Measurements from ENCODE around the gene MTARC1.

The MTARC1 gene

GRCh38 chr1:220806408-220806807, 19.7 kb downstream of the MTARC1 start:
- no peak for DNase-seq (ENCODE audit: low read depth)

GRCh38 chr1:220807726-220808125, 21.0 kb downstream of the MTARC1 start:
- DNase-seq (ENCODE audit: low read depth) = no peak

- DNase-seq (ENCODE audit: low read depth) = no peak
Observed at GRCh38 chr1:220808345-220809186, 21.9 kb downstream of the MTARC1 start.

GRCh38 chr1:220809187-220809550, 22.5 kb downstream of the MTARC1 start:
- DNase-seq (ENCODE audit: low read depth) = no peak

GRCh38 chr1:220809704-220810103, 23.0 kb downstream of the MTARC1 start:
- DNase-seq (ENCODE audit: low read depth) = no peak

GRCh38 chr1:220810179-220810653, 23.5 kb downstream of the MTARC1 start:
- DNase-seq (ENCODE audit: low read depth) = peak; percentile 54

GRCh38 chr1:220810963-220811362, 24.2 kb downstream of the MTARC1 start:
- no peak for DNase-seq (ENCODE audit: low read depth)

GRCh38 chr1:220811695-220812094, 25.0 kb downstream of the MTARC1 start:
- DNase-seq (ENCODE audit: low read depth) = no peak

GRCh38 chr1:220812308-220812707, 25.6 kb downstream of the MTARC1 start:
- DNase-seq (ENCODE audit: low read depth) = no peak

- no peak for DNase-seq (ENCODE audit: low read depth)
Observed at GRCh38 chr1:220813013-220813412, 26.3 kb downstream of the MTARC1 start.

GRCh38 chr1:220815409-220815808, 28.7 kb downstream of the MTARC1 start:
- DNase-seq (ENCODE audit: low read depth) = no peak

- DNase-seq (ENCODE audit: low read depth) = no peak
Observed at GRCh38 chr1:220817907-220818306, 31.2 kb downstream of the MTARC1 start.

GRCh38 chr1:220818421-220819173, 31.9 kb downstream of the MTARC1 start:
- no peak for DNase-seq (ENCODE audit: low read depth)

GRCh38 chr1:220819467-220820026, 32.8 kb downstream of the MTARC1 start:
- no peak for DNase-seq (ENCODE audit: low read depth)

- no peak for DNase-seq (ENCODE audit: low read depth)
Observed at GRCh38 chr1:220824031-220824989, 37.6 kb downstream of the MTARC1 start.

GRCh38 chr1:220825819-220826551, 39.3 kb downstream of the MTARC1 start:
- DNase-seq (ENCODE audit: low read depth) = no peak

GRCh38 chr1:220826729-220827128, 40.0 kb downstream of the MTARC1 start:
- no peak for DNase-seq (ENCODE audit: low read depth)

GRCh38 chr1:220827445-220828178, 40.9 kb downstream of the MTARC1 start:
- no peak for DNase-seq (ENCODE audit: low read depth)

GRCh38 chr1:220828179-220828490, 41.4 kb downstream of the MTARC1 start:
- DNase-seq (ENCODE audit: low read depth) = no peak

GRCh38 chr1:220828950-220829586, 42.4 kb downstream of the MTARC1 start:
- DNase-seq (ENCODE audit: low read depth) = no peak
